Measurements from ENCODE around the gene SYT2.

SYT2 gene

DNA sequence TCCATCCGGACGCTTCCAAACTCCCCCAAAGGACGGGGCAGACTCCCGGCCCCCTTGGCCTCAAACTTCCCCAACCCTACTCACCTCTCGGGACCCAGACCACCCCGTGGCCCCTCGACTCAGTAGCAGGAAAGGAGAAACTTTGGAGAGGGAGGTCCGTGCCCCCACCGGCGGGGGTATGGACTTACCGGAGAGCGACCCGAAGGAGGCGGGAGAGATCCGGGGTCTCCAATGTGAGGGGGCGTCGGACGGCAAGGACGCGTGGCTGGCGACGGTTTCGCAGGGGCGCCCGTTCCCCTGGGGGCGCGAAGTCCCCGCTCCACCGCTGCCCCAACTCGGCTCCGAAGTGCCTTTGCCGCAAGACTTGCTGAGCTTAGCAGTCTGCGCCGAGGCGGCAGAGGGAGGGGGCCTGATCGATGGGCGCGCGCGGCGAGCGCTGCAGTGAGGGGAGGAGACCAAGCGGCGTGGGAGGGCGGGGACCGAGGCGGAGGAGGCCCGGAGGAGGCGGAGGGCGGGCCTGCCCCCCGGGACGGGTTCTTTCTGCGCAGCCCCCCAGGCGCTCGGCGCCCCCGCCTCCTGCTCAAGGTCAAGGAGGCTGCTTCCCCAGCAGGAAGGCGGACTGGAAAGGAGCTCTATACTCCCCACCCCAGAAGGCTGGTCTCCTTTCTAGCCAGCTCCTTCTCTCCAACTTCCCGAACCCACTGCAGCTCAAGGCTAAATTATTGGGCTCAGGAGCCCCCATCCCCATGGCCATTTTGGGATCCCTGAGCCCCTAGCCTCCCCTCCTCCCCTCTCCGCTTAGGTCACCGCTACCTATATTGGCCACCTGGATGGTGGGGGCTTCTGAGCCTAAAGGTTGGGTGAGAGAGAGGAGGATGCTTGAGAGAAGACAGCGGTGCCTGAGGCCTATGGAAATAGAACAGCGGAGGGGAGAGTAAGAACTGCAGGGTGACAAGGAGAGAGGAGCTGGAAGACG lies at the start of gene SYT2:
TSS of gene SYT2 (minus strand) at position 385 of the 976 bp plus-strand sequence. CDS start 104,682 bp downstream, outside the sequence.
- H3K4me3 ChIP-seq: peak within 1 kb of the TSS; percentile 19 to 42
- H3K27me3 ChIP-seq: peaks cover 0 to 63% of the 10 kb centered on the region in 2 donors
- no peak for TF ChIP-seq CTCF (IDR thresholded peaks at IDR 0.05)
- no peak for DNase-seq
- H3K9me3 ChIP-seq: no peaks in the 10 kb centered on the region
- no peaks in the 10 kb centered on the region for H3K36me3 ChIP-seq
- H3K27ac ChIP-seq: no peak within 1 kb of the TSS
- intact Hi-C loops (cut with DNase I; ENCODE audit: low total_unique reads): loop anchor here (10.0 kb wide), 2 partner anchors 366 to 526 kb away; partner anchors contain the start of genes PPP1R12B and UBE2T
- H3K4me1 ChIP-seq: peaks cover 0 to 22% (median 16%) of the 10 kb centered on the region in 4 donors

DNA sequence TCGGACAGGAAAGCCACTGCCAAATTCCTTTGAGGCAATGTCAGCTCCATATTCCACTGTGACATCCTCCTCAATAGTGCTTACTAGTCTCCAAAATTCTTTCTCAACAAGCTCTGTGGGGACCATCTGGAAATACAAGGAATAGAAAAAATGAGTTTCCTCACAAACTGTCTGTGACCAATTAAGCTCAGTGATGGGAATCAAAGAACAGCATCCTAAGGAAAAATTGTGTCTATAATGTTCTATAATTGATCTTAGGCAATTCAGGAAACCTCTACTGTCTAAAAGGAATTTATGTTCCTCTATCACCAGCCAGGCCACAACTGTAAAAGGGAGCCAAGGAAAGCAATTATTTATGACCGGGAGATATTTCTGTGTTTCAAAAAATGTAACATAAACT lies 46.1 kb upstream of the SYT2 start:
- peaks cover 67 to 97% (median 90%) of the 10 kb centered on the region in 3 donors for H3K36me3 ChIP-seq
- no peak overlapping the region for H3K4me3 ChIP-seq
- no peak for DNase-seq
- intact Hi-C loops (cut with DNase I; ENCODE audit: low total_unique reads): no loop called here
- H3K27me3 ChIP-seq: no peaks in the 10 kb centered on the region
- no peak for TF ChIP-seq CTCF (IDR thresholded peaks at IDR 0.05)
- no peaks in the 10 kb centered on the region for H3K9me3 ChIP-seq
- no peak overlapping the region for H3K27ac ChIP-seq
- no peaks in the 10 kb centered on the region for H3K4me1 ChIP-seq

DNA sequence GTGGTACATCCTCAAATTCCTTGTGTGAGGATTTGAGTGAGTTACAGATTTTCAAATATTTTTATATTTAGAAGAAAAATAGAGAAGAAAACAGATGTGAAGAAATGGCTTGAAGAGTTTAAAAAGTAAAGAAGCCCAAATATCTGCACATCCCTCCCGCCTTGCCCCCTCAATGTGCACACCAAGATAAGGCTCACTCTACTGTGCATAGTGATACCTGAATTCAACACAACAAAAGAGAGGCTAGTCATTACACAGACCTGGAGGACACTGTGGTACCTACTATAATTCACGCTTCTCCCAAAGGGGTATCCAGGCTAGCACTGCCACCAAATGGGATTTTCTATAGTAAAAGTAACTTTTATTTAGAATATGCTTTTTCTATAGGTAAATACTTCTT lies 44.0 kb upstream of the SYT2 start:
- DNase-seq: no peak
- Histone ChIP-seq H3K27me3 (no peaks in the 10 kb centered on the region), H3K36me3 (peaks cover 50 to 95% (median 89%) of the 10 kb centered on the region in 3 donors), H3K27ac (no peak overlapping the region), H3K4me3 (no peak overlapping the region), H3K4me1 (no peaks in the 10 kb centered on the region), H3K9me3 (no peaks in the 10 kb centered on the region)
- no peak for TF ChIP-seq CTCF (IDR thresholded peaks at IDR 0.05)
- intact Hi-C loops (cut with DNase I; ENCODE audit: low total_unique reads): no loop called here

- intact Hi-C loops (cut with DNase I; ENCODE audit: low total_unique reads): no loop called here
- no peaks in the 10 kb centered on the region for H3K9me3 ChIP-seq
- no peak for DNase-seq
- peaks cover 48 to 91% (median 85%) of the 10 kb centered on the region in 3 donors for H3K36me3 ChIP-seq
- TF ChIP-seq CTCF (IDR thresholded peaks at IDR 0.05): no peak
- no peak overlapping the region for H3K27ac ChIP-seq
- no peaks in the 10 kb centered on the region for H3K4me1 ChIP-seq
- H3K4me3 ChIP-seq: no peak overlapping the region
- no peaks in the 10 kb centered on the region for H3K27me3 ChIP-seq
Observed at GRCh38 chr1:202752774-202753173, 42.5 kb upstream of the SYT2 start.

- H3K4me1 ChIP-seq: no peaks in the 10 kb centered on the region
- TF ChIP-seq CTCF (IDR thresholded peaks at IDR 0.05): no peak
- intact Hi-C loops (cut with DNase I; ENCODE audit: low total_unique reads): no loop called here
- peaks cover 33 to 81% (median 73%) of the 10 kb centered on the region in 3 donors for H3K36me3 ChIP-seq
- H3K4me3 ChIP-seq: no peak overlapping the region
- DNase-seq: no peak
- no peak overlapping the region for H3K27ac ChIP-seq
- no peaks in the 10 kb centered on the region for H3K9me3 ChIP-seq
- H3K27me3 ChIP-seq: no peaks in the 10 kb centered on the region
Observed at GRCh38 chr1:202750761-202751160, 40.5 kb upstream of the SYT2 start.
